Measurements from ENCODE around the gene CAV3. TPM values are rescaled to one million over a fixed set of nuclear protein-coding genes. Genes with fewer than 3 reads are reported as not detected.

CAV3 gene
- total RNA-seq, 5 donors from 2014 or later (not counting 1 experiment from before 2014, with no cell fraction given) = not detected

- CTCF ChIA-PET = interaction anchor here in 1 of 2 donors (0.5 kb wide), 1 partner anchor 18 kb away, joined by 3 read pairs; no protein-coding TSS in a partner anchor
- Histone ChIP-seq H3K27me3 (replicated peaks in 1 of 2; ENCODE audit: control insufficient read depth in 2 of 2, extremely low read depth in 1 of 2, insufficient read depth in 2 of 2, low read length in 1 of 2) (peaks cover 0 to 20% of the 10 kb centered on the region in 2 experiments), H3K36me3 (ENCODE audit: control insufficient read depth in 2 of 2, extremely low read depth in 1 of 2, insufficient read depth in 1 of 2, low read length in 1 of 2) (no peaks in the 10 kb centered on the region), H3K4me1 (ENCODE audit: control insufficient read depth in 1 of 2, extremely low read depth in 1 of 2, insufficient read depth in 2 of 2, low read length in 2 of 2) (no peaks in the 10 kb centered on the region), H3K9me3 (no peaks in the 10 kb centered on the region), H3K27ac (ENCODE audit: low read length) (no peak overlapping the region), H3K4me3 (ENCODE audit: control insufficient read depth in 1 of 2, extremely low read depth in 1 of 2, low read length in 1 of 2) (no peak overlapping the region)
- H3K4me1 Mint-ChIP-seq = no peaks in the 10 kb centered on the region
- no peaks in the 10 kb centered on the region for H3K36me3 Mint-ChIP-seq
- H3K9me3 Mint-ChIP-seq = no peaks in the 10 kb centered on the region
- 83% methylated on average over 13 of the region's 19 CpGs for WGBS (ENCODE audit: insufficient coverage)
- POLR2A ChIA-PET = no interaction called here
- H3K27me3 Mint-ChIP-seq = peaks cover 3 to 7% of the 10 kb centered on the region in 2 donors
- DNase-seq (no peak), ATAC-seq (replicated peaks in 1 of 4) (no peak)
- H3K27ac Mint-ChIP-seq = no peak overlapping the region
- H3K4me3 Mint-ChIP-seq = no peak overlapping the region
These were observed 706 bp downstream of the CAV3 start for GRCh38 chr3:8734137-8734878.

GRCh38 chr3:8734908-8735307, 1.3 kb downstream of the CAV3 start:
- Mint-ChIP-seq H3K4me1 (no peaks in the 10 kb centered on the region), H3K4me3 (no peak overlapping the region), H3K27me3 (peaks cover 3 to 7% of the 10 kb centered on the region in 2 donors), H3K36me3 (no peaks in the 10 kb centered on the region), H3K27ac (no peak overlapping the region), H3K9me3 (no peaks in the 10 kb centered on the region)
- no CpG with 5 or more reads among the region's 1 CpG for WGBS (ENCODE audit: insufficient coverage)
- Histone ChIP-seq H3K27me3 (replicated peaks in 1 of 2; ENCODE audit: control insufficient read depth in 2 of 2, extremely low read depth in 1 of 2, insufficient read depth in 2 of 2, low read length in 1 of 2) (peaks cover 0 to 20% of the 10 kb centered on the region in 2 experiments), H3K9me3 (no peaks in the 10 kb centered on the region), H3K4me3 (ENCODE audit: control insufficient read depth in 1 of 2, extremely low read depth in 1 of 2, low read length in 1 of 2) (no peak overlapping the region), H3K27ac (ENCODE audit: low read length) (no peak overlapping the region), H3K4me1 (ENCODE audit: control insufficient read depth in 1 of 2, extremely low read depth in 1 of 2, insufficient read depth in 2 of 2, low read length in 2 of 2) (no peaks in the 10 kb centered on the region), H3K36me3 (ENCODE audit: control insufficient read depth in 2 of 2, extremely low read depth in 1 of 2, insufficient read depth in 1 of 2, low read length in 1 of 2) (no peaks in the 10 kb centered on the region)
- ChIA-PET POLR2A (no interaction called here), CTCF (interaction anchor here in 1 of 2 donors (0.5 kb wide), 1 partner anchor 17 kb away, joined by 3 read pairs; no protein-coding TSS in a partner anchor)
- DNase-seq (no peak), ATAC-seq (replicated peaks in 1 of 4) (no peak)

GRCh38 chr3:8736436-8736835, 2.8 kb downstream of the CAV3 start:
- H3K4me1 Mint-ChIP-seq = no peaks in the 10 kb centered on the region
- CTCF ChIA-PET = no interaction called here
- 83% methylated on average over 10 of the region's 11 CpGs for WGBS (ENCODE audit: insufficient coverage)

GRCh38 chr3:8737301-8737700, 3.7 kb downstream of the CAV3 start:
- Mint-ChIP-seq H3K4me3 (no peak overlapping the region), H3K27me3 (peaks cover 7 to 11% of the 10 kb centered on the region in 2 donors), H3K36me3 (no peaks in the 10 kb centered on the region), H3K4me1 (no peaks in the 10 kb centered on the region), H3K27ac (no peak overlapping the region), H3K9me3 (no peaks in the 10 kb centered on the region)
- no peaks in the 10 kb centered on the region for H3K36me3 ChIP-seq (ENCODE audit: control insufficient read depth in 2 of 2, extremely low read depth in 1 of 2, insufficient read depth in 1 of 2, low read length in 1 of 2)
- ATAC-seq (replicated peaks in 1 of 4) = no peak
- H3K27ac ChIP-seq (ENCODE audit: low read length) = no peak overlapping the region
- WGBS (ENCODE audit: insufficient coverage) = no CpG with 5 or more reads among the region's 4 CpGs
- no peak for DNase-seq
- peaks cover 0 to 21% of the 10 kb centered on the region in 2 experiments for H3K27me3 ChIP-seq (replicated peaks in 1 of 2; ENCODE audit: control insufficient read depth in 2 of 2, extremely low read depth in 1 of 2, insufficient read depth in 2 of 2, low read length in 1 of 2)
- H3K4me1 ChIP-seq (ENCODE audit: control insufficient read depth in 1 of 2, extremely low read depth in 1 of 2, insufficient read depth in 2 of 2, low read length in 2 of 2) = no peaks in the 10 kb centered on the region
- POLR2A ChIA-PET = no interaction called here
- H3K4me3 ChIP-seq (ENCODE audit: control insufficient read depth in 1 of 2, extremely low read depth in 1 of 2, low read length in 1 of 2) = no peak overlapping the region
- H3K9me3 ChIP-seq = no peaks in the 10 kb centered on the region
- CTCF ChIA-PET = no interaction called here

More at GRCh38 chr3:8736436-8736835, 2.8 kb downstream of the CAV3 start:
- Histone ChIP-seq H3K27ac (ENCODE audit: low read length) (no peak overlapping the region), H3K27me3 (replicated peaks in 1 of 2; ENCODE audit: control insufficient read depth in 2 of 2, extremely low read depth in 1 of 2, insufficient read depth in 2 of 2, low read length in 1 of 2) (peaks cover 0 to 18% of the 10 kb centered on the region in 2 experiments), H3K4me1 (ENCODE audit: control insufficient read depth in 1 of 2, extremely low read depth in 1 of 2, insufficient read depth in 2 of 2, low read length in 2 of 2) (no peaks in the 10 kb centered on the region), H3K9me3 (no peaks in the 10 kb centered on the region), H3K4me3 (ENCODE audit: control insufficient read depth in 1 of 2, extremely low read depth in 1 of 2, low read length in 1 of 2) (no peak overlapping the region), H3K36me3 (ENCODE audit: control insufficient read depth in 2 of 2, extremely low read depth in 1 of 2, insufficient read depth in 1 of 2, low read length in 1 of 2) (no peaks in the 10 kb centered on the region)
- Mint-ChIP-seq H3K4me3 (no peak overlapping the region), H3K27ac (no peak overlapping the region), H3K36me3 (no peaks in the 10 kb centered on the region), H3K27me3 (peaks cover 4 to 7% of the 10 kb centered on the region in 2 donors), H3K9me3 (no peaks in the 10 kb centered on the region)
- POLR2A ChIA-PET = no interaction called here
- ATAC-seq (replicated peaks in 1 of 4) = no peak
- no peak for DNase-seq

- H3K9me3 ChIP-seq = no peaks in the 10 kb centered on the region
- no peak for ATAC-seq (replicated peaks in 1 of 4)
- ChIA-PET CTCF (no interaction called here), POLR2A (no interaction called here)
- Mint-ChIP-seq H3K27me3 (peaks cover 7 to 11% of the 10 kb centered on the region in 2 donors), H3K4me3 (no peak overlapping the region), H3K4me1 (no peaks in the 10 kb centered on the region), H3K36me3 (no peaks in the 10 kb centered on the region), H3K27ac (no peak overlapping the region), H3K9me3 (no peaks in the 10 kb centered on the region)
- no peaks in the 10 kb centered on the region for H3K36me3 ChIP-seq (ENCODE audit: control insufficient read depth in 2 of 2, extremely low read depth in 1 of 2, insufficient read depth in 1 of 2, low read length in 1 of 2)
- H3K27ac ChIP-seq (ENCODE audit: low read length) = no peak overlapping the region
- no peaks in the 10 kb centered on the region for H3K4me1 ChIP-seq (ENCODE audit: control insufficient read depth in 1 of 2, extremely low read depth in 1 of 2, insufficient read depth in 2 of 2, low read length in 2 of 2)
- H3K4me3 ChIP-seq (ENCODE audit: control insufficient read depth in 1 of 2, extremely low read depth in 1 of 2, low read length in 1 of 2) = no peak overlapping the region
- no peak for DNase-seq
- peaks cover 0 to 21% of the 10 kb centered on the region in 2 experiments for H3K27me3 ChIP-seq (replicated peaks in 1 of 2; ENCODE audit: control insufficient read depth in 2 of 2, extremely low read depth in 1 of 2, insufficient read depth in 2 of 2, low read length in 1 of 2)
These were observed 4.2 kb downstream of the CAV3 start for GRCh38 chr3:8737823-8738222.

GRCh38 chr3:8738639-8739038, 5.0 kb downstream of the CAV3 start:
- Mint-ChIP-seq H3K9me3 (no peaks in the 10 kb centered on the region), H3K27me3 (peaks cover 7 to 10% of the 10 kb centered on the region in 2 donors), H3K4me1 (no peaks in the 10 kb centered on the region), H3K4me3 (no peak overlapping the region), H3K36me3 (no peaks in the 10 kb centered on the region), H3K27ac (no peak overlapping the region)
- peaks cover 0 to 18% of the 10 kb centered on the region in 2 experiments for H3K27me3 ChIP-seq (replicated peaks in 1 of 2; ENCODE audit: control insufficient read depth in 2 of 2, extremely low read depth in 1 of 2, insufficient read depth in 2 of 2, low read length in 1 of 2)
- POLR2A ChIA-PET = no interaction called here
- no peak overlapping the region for H3K27ac ChIP-seq (ENCODE audit: low read length)
- DNase-seq = no peak
- WGBS (ENCODE audit: insufficient coverage) = 18% methylated on average over 1 of the region's 3 CpGs
- no peak for ATAC-seq (replicated peaks in 1 of 4)
- H3K36me3 ChIP-seq (ENCODE audit: control insufficient read depth in 2 of 2, extremely low read depth in 1 of 2, insufficient read depth in 1 of 2, low read length in 1 of 2) = no peaks in the 10 kb centered on the region
- no peak overlapping the region for H3K4me3 ChIP-seq (ENCODE audit: control insufficient read depth in 1 of 2, extremely low read depth in 1 of 2, low read length in 1 of 2)
- H3K4me1 ChIP-seq (ENCODE audit: control insufficient read depth in 1 of 2, extremely low read depth in 1 of 2, insufficient read depth in 2 of 2, low read length in 2 of 2) = no peaks in the 10 kb centered on the region
- no peaks in the 10 kb centered on the region for H3K9me3 ChIP-seq
- CTCF ChIA-PET = no interaction called here
